Nephron (organoid): ENCODE results near the gene DYNAP.

Source experiments
- H3K27ac Mint-ChIP-seq, 3 experiments: 2 replicates each; pipeline ENCODE4 v1.8.0; 2020; ENCODE audit warnings: mixed read lengths in 3 of 3, mild to moderate bottlenecking in 2 of 3, moderate library complexity in 1 of 3
- H3K27me3 Mint-ChIP-seq: 2 replicates; pipeline ENCODE4 v1.8.0; 2021; ENCODE audit warnings: low read depth, mild to moderate bottlenecking, moderate library complexity, mixed read lengths
- H3K36me3 Mint-ChIP-seq: 2 replicates; pipeline ENCODE4 v1.8.0; 2020; ENCODE audit warnings: low read depth, mixed read lengths
- H3K4me1 Mint-ChIP-seq: 2 replicates; pipeline ENCODE4 v1.8.0; 2020; ENCODE audit warnings: mixed read lengths
- H3K4me3 Mint-ChIP-seq, 3 experiments: 2 replicates each; pipeline ENCODE4 v1.8.0; 2020; ENCODE audit warnings: mild to moderate bottlenecking in 3 of 3, mixed read lengths in 3 of 3, moderate library complexity in 2 of 3
- H3K9me3 Mint-ChIP-seq: 2 replicates; pipeline ENCODE4 v1.8.0; 2020; ENCODE audit warnings: mixed read lengths
- TF ChIP-seq, protein P1 (sequence below), 3 experiments: fragments of 200-600 bp; sonication (generic); IDR thresholded peaks; one replicate each; pipeline ENCODE4 v1.5.0; 2021; ENCODE audit warnings: antibody characterized with exemption in 3 of 3; ENCODE audit not compliant: unreplicated experiment in 3 of 3

The DYNAP gene

DNA sequence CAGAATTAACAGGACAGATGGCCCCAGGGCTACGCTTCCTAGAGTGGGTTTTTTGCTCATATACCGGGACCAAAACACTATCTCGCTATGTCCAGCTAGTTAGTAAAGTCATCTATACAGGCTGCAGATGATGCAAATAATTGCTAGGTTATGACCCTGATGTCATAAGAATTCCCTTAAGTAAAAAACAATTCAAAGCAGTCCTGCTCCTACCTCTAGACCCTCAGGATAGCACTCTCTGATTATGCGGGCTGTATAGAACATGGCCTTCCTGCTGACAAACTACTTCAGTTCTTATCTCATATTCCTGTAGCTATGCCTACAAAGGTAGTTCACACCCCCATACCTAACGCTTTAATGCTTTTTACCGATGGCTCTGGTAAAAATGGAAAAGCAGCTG, 13.2 kb downstream of the DYNAP start:
- TF ChIP-seq, protein P1, sequence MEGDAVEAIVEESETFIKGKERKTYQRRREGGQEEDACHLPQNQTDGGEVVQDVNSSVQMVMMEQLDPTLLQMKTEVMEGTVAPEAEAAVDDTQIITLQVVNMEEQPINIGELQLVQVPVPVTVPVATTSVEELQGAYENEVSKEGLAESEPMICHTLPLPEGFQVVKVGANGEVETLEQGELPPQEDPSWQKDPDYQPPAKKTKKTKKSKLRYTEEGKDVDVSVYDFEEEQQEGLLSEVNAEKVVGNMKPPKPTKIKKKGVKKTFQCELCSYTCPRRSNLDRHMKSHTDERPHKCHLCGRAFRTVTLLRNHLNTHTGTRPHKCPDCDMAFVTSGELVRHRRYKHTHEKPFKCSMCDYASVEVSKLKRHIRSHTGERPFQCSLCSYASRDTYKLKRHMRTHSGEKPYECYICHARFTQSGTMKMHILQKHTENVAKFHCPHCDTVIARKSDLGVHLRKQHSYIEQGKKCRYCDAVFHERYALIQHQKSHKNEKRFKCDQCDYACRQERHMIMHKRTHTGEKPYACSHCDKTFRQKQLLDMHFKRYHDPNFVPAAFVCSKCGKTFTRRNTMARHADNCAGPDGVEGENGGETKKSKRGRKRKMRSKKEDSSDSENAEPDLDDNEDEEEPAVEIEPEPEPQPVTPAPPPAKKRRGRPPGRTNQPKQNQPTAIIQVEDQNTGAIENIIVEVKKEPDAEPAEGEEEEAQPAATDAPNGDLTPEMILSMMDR (IDR thresholded peaks at IDR 0.05; ENCODE audit: unreplicated experiment in 3 of 3): no peak
- Mint-ChIP-seq H3K4me3 (no peak overlapping the region), H3K27ac (no peak overlapping the region), H3K36me3 (no peaks in the 10 kb centered on the region), H3K27me3 (no peaks in the 10 kb centered on the region), H3K9me3 (no peaks in the 10 kb centered on the region), H3K4me1 (no peaks in the 10 kb centered on the region)

DNA sequence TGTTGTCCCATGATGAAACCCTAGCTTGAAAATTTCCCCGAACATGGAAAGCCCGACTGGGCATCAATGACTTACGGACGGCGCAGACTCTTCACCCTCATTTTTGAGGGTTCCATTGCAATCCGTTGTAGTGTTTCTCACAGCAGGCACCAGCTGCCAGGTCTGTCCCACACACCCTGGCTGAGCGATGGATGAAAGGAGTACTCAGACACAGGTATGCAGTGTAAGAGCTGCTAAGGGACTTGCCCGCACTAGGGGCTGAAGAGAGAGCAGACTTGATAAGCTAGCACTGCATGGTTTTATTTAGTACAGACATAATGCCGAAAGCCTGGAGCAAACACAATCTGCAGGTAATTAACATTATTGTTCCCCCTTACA, 15.8 kb downstream of the DYNAP start:
- no peaks in the 10 kb centered on the region for H3K36me3 Mint-ChIP-seq
- no peaks in the 10 kb centered on the region for H3K4me1 Mint-ChIP-seq
- no peaks in the 10 kb centered on the region for H3K27me3 Mint-ChIP-seq
- H3K9me3 Mint-ChIP-seq: no peaks in the 10 kb centered on the region
- no peak overlapping the region for H3K4me3 Mint-ChIP-seq
- TF ChIP-seq, protein P1 (IDR thresholded peaks at IDR 0.05; ENCODE audit: unreplicated experiment in 3 of 3): no peak
- H3K27ac Mint-ChIP-seq: peak overlapping the region; percentile 53 to 81 (median 60)

DNA sequence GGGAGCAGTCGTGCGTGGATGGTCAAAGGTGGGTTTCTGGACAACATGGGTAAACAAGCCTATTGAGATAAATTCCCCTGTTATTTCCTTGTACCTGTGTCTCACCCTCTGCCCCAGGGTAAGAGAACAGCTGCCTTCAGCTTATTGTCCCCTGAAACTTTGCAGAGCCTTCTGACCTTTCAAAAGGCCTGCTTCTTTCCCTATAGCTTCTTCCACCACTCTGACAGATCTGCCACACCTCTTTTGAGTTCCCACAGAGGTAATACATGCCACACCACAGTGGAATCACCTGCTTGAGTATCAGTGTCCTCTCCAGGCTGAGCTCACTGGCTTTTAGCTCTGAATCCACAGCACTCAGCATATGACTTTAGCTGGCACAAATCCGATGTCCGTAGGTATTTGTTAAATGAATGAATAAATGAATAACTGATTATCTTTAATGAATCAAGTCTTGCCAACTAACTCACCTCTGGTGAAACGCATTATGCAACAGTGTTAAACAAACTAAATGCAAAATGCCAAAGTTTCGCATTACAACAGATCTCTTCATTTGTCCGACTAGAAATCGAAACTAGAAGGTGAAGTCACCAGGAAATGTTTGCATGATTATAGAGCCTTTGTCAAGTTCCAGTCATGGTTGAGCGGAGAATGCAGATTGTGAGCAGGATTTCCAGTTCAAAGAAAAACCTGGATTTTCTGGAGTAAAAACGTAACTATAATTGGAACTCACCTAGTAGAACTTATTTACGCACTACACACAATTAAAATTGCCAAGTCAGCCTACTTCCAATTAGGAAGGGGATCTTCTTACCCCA, 16.4 kb downstream of the DYNAP start:
- H3K9me3 Mint-ChIP-seq: no peaks in the 10 kb centered on the region
- peak overlapping the region; percentile 47 to 70 (median 64) for H3K4me3 Mint-ChIP-seq
- TF ChIP-seq, protein P1 (IDR thresholded peaks at IDR 0.05; ENCODE audit: unreplicated experiment in 3 of 3): no peak
- H3K27ac Mint-ChIP-seq: peak overlapping the region; percentile 60 to 88 (median 81)
- H3K4me1 Mint-ChIP-seq: no peaks in the 10 kb centered on the region
- no peaks in the 10 kb centered on the region for H3K36me3 Mint-ChIP-seq
- no peaks in the 10 kb centered on the region for H3K27me3 Mint-ChIP-seq

DNA sequence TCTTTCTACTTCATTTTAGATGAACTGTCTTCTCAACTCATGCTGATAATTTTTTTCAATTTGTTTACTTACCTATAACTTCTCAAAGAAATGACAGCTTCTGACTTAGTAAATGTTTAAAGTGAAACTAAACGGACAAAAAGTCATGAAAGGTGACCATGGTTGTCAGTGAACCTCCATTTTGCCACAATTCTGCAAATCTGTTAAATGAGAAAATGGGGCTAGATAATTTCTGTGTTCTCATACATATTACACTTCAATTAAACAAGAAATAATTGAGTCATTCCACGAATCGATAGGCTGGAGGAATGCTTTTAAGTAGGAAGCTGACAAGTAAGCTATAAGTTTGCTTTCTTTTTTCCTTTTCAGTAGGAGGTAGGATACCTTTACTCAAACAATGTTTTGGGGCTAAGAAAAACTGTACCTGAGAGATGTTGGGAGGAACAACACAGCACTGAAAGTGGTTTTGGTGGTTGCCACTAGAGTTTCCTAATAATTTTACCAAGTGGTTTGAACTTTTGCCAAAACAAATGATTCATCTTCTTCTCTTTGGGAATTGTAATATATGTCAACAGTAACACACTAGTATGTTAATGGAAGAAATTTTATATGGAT, 17.1 kb downstream of the DYNAP start:
- H3K9me3 Mint-ChIP-seq: no peaks in the 10 kb centered on the region
- no peaks in the 10 kb centered on the region for H3K36me3 Mint-ChIP-seq
- no peaks in the 10 kb centered on the region for H3K4me1 Mint-ChIP-seq
- H3K27me3 Mint-ChIP-seq: no peaks in the 10 kb centered on the region
- peak overlapping the region in 2 of 3 experiments; percentile 31 to 64 for H3K4me3 Mint-ChIP-seq
- H3K27ac Mint-ChIP-seq: peak overlapping the region; percentile 60 to 88 (median 81)
- TF ChIP-seq, protein P1 (IDR thresholded peaks at IDR 0.05; ENCODE audit: unreplicated experiment in 3 of 3): no peak

DNA sequence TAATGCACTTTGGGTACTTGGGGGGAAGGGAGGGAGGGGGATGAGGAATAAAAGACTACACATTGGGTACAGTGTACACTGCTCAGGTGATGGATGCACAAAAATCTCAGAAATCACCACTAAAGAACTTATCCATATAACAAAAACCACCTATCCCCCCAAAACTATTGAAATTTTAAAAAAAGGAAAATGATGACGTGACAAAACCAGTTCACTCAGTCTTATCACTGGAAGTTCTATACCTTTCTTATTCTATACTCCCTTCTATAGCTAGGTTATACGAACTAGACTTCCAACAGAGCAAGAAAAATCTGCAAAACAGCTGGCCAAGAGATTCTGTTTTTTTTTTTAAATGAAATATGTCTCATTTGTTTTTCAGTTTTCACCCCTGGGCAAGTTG, 20.8 kb downstream of the DYNAP start:
- no peaks in the 10 kb centered on the region for H3K9me3 Mint-ChIP-seq
- no peak overlapping the region for H3K4me3 Mint-ChIP-seq
- no peak overlapping the region for H3K27ac Mint-ChIP-seq
- no peaks in the 10 kb centered on the region for H3K36me3 Mint-ChIP-seq
- no peaks in the 10 kb centered on the region for H3K4me1 Mint-ChIP-seq
- TF ChIP-seq, protein P1 (IDR thresholded peaks at IDR 0.05; ENCODE audit: unreplicated experiment in 3 of 3): no peak
- H3K27me3 Mint-ChIP-seq: no peaks in the 10 kb centered on the region
